ENCODE results near the gene ACACB. TPM values are rescaled to one million over a fixed set of nuclear protein-coding genes. Genes with fewer than 3 reads are reported as not detected.

The ACACB gene
- total and polyA plus RNA-seq, 2 donors (not counting 3 experiments of a cell fraction or from before 2014, with no cell fraction given), result 1.3 to 5.7 TPM

GRCh38 chr12:109309381-109310246, 193.2 kb downstream of the ACACB start:
- no peak overlapping the region for H3K27ac ChIP-seq (ENCODE audit: insufficient read depth, low read depth, low read length)
- peak overlapping the region in 1 of 3 experiments; percentile 12 for H3K4me3 ChIP-seq (replicated peaks in 1 of 3; ENCODE audit: insufficient read depth in 1 of 3, low read depth in 1 of 3, low read length in 3 of 3)
- peaks cover 52 to 69% of the 10 kb centered on the region in 2 experiments for H3K27me3 ChIP-seq (ENCODE audit: control insufficient read depth in 2 of 2, insufficient read depth in 2 of 2, low read length in 2 of 2)
- H3K4me1 ChIP-seq (ENCODE audit: control insufficient read depth, extremely low read depth, insufficient read depth, low read length), result peaks cover 2% of the 10 kb centered on the region
- H3K4me2 ChIP-seq (ENCODE audit: insufficient read depth, low read length), result peak overlapping the region; percentile 30
- no peaks in the 10 kb centered on the region for H3K9me1 ChIP-seq (replicated peaks; ENCODE audit: control insufficient read depth, extremely low read depth, insufficient read depth, low read length)
- dilution Hi-C loops (cut with MboI; ENCODE audit: extremely low pct_ligation_motif_present, low sequenced_read_pairs), result no loop called here
- no peaks in the 10 kb centered on the region for H3K79me2 ChIP-seq (ENCODE audit: control insufficient read depth, insufficient read depth, low read length)
- ChIA-PET CTCF (interaction anchor here (1.5 kb wide), 1 partner anchor 84 kb away, joined by 4 read pairs; no protein-coding TSS in a partner anchor), POLR2A (no interaction called here)
- intact Hi-C loops (cut with micrococcal nuclease), result no loop called here
- TF ChIP-seq EZH2 (IDR thresholded peaks at IDR 0.05; ENCODE audit: borderline replicate concordance, low read depth, low read length, severe bottlenecking) (peak; percentile 91), POLR2A (IDR thresholded peaks at IDR 0.05; ENCODE audit: low read depth, low read length) (no peak)
- H2AFZ ChIP-seq (ENCODE audit: low read depth, low read length), result peak overlapping the region; percentile 37
- BruUV-seq (replicated peaks), result no TSS peak
- H3K9me3 ChIP-seq (replicated peaks; ENCODE audit: control insufficient read depth, insufficient read depth, low read length), result no peaks in the 10 kb centered on the region
- no peaks in the 10 kb centered on the region for H3K36me3 ChIP-seq (ENCODE audit: control insufficient read depth in 2 of 2, extremely low read depth in 1 of 2, insufficient read depth in 2 of 2, low read length in 2 of 2)
- FAIRE-seq (no peak), DNase-seq (ENCODE audit: low read depth, low spot score) (no peak)
- no peaks in the 10 kb centered on the region for H4K20me1 ChIP-seq (replicated peaks; ENCODE audit: control insufficient read depth, extremely low read depth, insufficient read depth, low read length)
- H3K9ac ChIP-seq (replicated peaks; ENCODE audit: extremely low read depth, insufficient read depth, low read length), result no peak overlapping the region

- Histone ChIP-seq H3K9me3 (replicated peaks; ENCODE audit: control insufficient read depth, insufficient read depth, low read length) (no peaks in the 10 kb centered on the region), H3K27ac (ENCODE audit: insufficient read depth, low read depth, low read length) (no peak overlapping the region), H3K9me1 (replicated peaks; ENCODE audit: control insufficient read depth, extremely low read depth, insufficient read depth, low read length) (no peaks in the 10 kb centered on the region), H3K4me3 (replicated peaks in 1 of 3; ENCODE audit: insufficient read depth in 1 of 3, low read depth in 1 of 3, low read length in 3 of 3) (no peak overlapping the region), H3K36me3 (ENCODE audit: control insufficient read depth in 2 of 2, extremely low read depth in 1 of 2, insufficient read depth in 2 of 2, low read length in 2 of 2) (no peaks in the 10 kb centered on the region), H3K4me2 (ENCODE audit: insufficient read depth, low read length) (peak overlapping the region; percentile 30), H3K9ac (replicated peaks; ENCODE audit: extremely low read depth, insufficient read depth, low read length) (no peak overlapping the region), H3K4me1 (ENCODE audit: control insufficient read depth, extremely low read depth, insufficient read depth, low read length) (peaks cover 2% of the 10 kb centered on the region), H3K79me2 (ENCODE audit: control insufficient read depth, insufficient read depth, low read length) (no peaks in the 10 kb centered on the region), H3K27me3 (ENCODE audit: control insufficient read depth in 2 of 2, insufficient read depth in 2 of 2, low read length in 2 of 2) (peaks cover 50 to 66% of the 10 kb centered on the region in 2 experiments), H4K20me1 (replicated peaks; ENCODE audit: control insufficient read depth, extremely low read depth, insufficient read depth, low read length) (no peaks in the 10 kb centered on the region), H2AFZ (ENCODE audit: low read depth, low read length) (no peak overlapping the region)
- TF ChIP-seq FOS (IDR thresholded peaks at IDR 0.05; ENCODE audit: borderline replicate concordance, insufficient read depth, low read length), result no peak
- peak; percentile 99 for TF ChIP-seq EZH2 (IDR thresholded peaks at IDR 0.05; ENCODE audit: borderline replicate concordance, low read depth, low read length, severe bottlenecking)
- CTCF ChIA-PET, result interaction anchor here (1.1 to 2.2 kb wide), 2 partner anchors 118 to 199 kb away, joined by 3 to 5 read pairs; no protein-coding TSS in a partner anchor
- no peak for DNase-seq (ENCODE audit: low read depth, low spot score)
- intact Hi-C loops (cut with micrococcal nuclease) (no loop called here), dilution Hi-C loops (cut with MboI; ENCODE audit: extremely low pct_ligation_motif_present, low sequenced_read_pairs) (no loop called here)
- no TSS peak for BruUV-seq (replicated peaks)
- POLR2A ChIA-PET, result no interaction called here
- FAIRE-seq, result no peak
These were observed 194.1 kb downstream of the ACACB start for GRCh38 chr12:109310247-109311125.

Other genes starting within 250 kb of the ACACB start
- gene DAO, start 236.5 kb upstream of the ACACB start, total RNA-seq, result not detected in 2 replicates
- gene DAO, start 236.5 kb upstream of the ACACB start, polyA plus RNA-seq, result not detected in 2 replicates
- gene SVOP, start 95.5 kb upstream of the ACACB start, total RNA-seq, result not detected in 2 replicates
- gene SVOP, start 95.5 kb upstream of the ACACB start, polyA plus RNA-seq, result not detected in 2 replicates
- 12.9 and 14.2 TPM in 2 replicates for gene USP30, start 64.0 kb upstream of the ACACB start, total RNA-seq
- 24.3 and 34.7 TPM in 2 replicates for gene USP30, start 64.0 kb upstream of the ACACB start, polyA plus RNA-seq
- 5.4 TPM in 2 replicates for gene ALKBH2, start 23.1 kb upstream of the ACACB start, total RNA-seq
- 5.9 and 7.3 TPM in 2 replicates for gene ALKBH2, start 23.1 kb upstream of the ACACB start, polyA plus RNA-seq
- gene UNG, start 19.0 kb upstream of the ACACB start, total RNA-seq, result 45.4 and 46.7 TPM in 2 replicates
- gene UNG, start 19.0 kb upstream of the ACACB start, polyA plus RNA-seq, result 17.1 and 21.5 TPM in 2 replicates
- gene FOXN4, start 192.7 kb downstream of the ACACB start, total RNA-seq, result not detected in 2 replicates
- gene FOXN4, start 192.7 kb downstream of the ACACB start, polyA plus RNA-seq, result not detected in 2 replicates
- gene MYO1H, start 231.3 kb downstream of the ACACB start, total RNA-seq, result not detected in 2 replicates
- gene MYO1H, start 231.3 kb downstream of the ACACB start, polyA plus RNA-seq, result not detected in 2 replicates

Measured in endothelial cell of umbilical vein (primary cell).